Fibroblast of skin of left biceps (primary cell): ENCODE data around the gene SACS.
"Not testable (repeated sequence)": the region's sequence is repeated elsewhere in the genome, so short reads cannot be mapped to it uniquely, and the experiment has no call there.

Experiments
- DNase-seq, 2 experiments: peaks; one replicate each; pipeline ENCODE4 v3.0.0-alpha.2; 2013; ENCODE audit warnings: low read depth in 2 of 2

Gene SACS

GRCh38 chr13:23314837-23315236, 118.7 kb downstream of the SACS start:
- DNase-seq, result not testable (repeated sequence)

GRCh38 chr13:23292586-23292985, 140.9 kb downstream of the SACS start:
- no peak for DNase-seq

- peak; percentile 13 to 15 for DNase-seq
These were observed 143.6 kb downstream of the SACS start for GRCh38 chr13:23289917-23290357.

GRCh38 chr13:23288995-23289394, 144.5 kb downstream of the SACS start:
- no peak for DNase-seq

GRCh38 chr13:23288564-23288963, 144.9 kb downstream of the SACS start:
- no peak for DNase-seq

GRCh38 chr13:23279321-23279720, 154.2 kb downstream of the SACS start:
- DNase-seq, result no peak
